ENCODE measurements around the gene ATP1B2. TPM values are rescaled to one million over a fixed set of nuclear protein-coding genes. Genes with fewer than 3 reads are reported as not detected.

ATP1B2 gene
- total RNA-seq, 1 experiment from 2014 or later: 29.1 TPM

GRCh38 chr17:7627250-7628121 is 23.2 kb upstream of the ATP1B2 start, which contains the start of gene SAT2 (continued):
- no peak for TF ChIP-seq AFF4 (CRISPR knock-in tag; IDR thresholded peaks at IDR 0.05; ENCODE audit: borderline replicate concordance)
- peak; percentile 76; the same call in 1 of the 2 replicates for TF ChIP-seq ETV6 (CRISPR knock-in tag; IDR thresholded peaks at IDR 0.05)
- no peak for TF ChIP-seq ESRRA (CRISPR knock-in tag; IDR thresholded peaks at IDR 0.05; ENCODE audit: borderline replicate concordance)
- TF ChIP-seq, protein P1, sequence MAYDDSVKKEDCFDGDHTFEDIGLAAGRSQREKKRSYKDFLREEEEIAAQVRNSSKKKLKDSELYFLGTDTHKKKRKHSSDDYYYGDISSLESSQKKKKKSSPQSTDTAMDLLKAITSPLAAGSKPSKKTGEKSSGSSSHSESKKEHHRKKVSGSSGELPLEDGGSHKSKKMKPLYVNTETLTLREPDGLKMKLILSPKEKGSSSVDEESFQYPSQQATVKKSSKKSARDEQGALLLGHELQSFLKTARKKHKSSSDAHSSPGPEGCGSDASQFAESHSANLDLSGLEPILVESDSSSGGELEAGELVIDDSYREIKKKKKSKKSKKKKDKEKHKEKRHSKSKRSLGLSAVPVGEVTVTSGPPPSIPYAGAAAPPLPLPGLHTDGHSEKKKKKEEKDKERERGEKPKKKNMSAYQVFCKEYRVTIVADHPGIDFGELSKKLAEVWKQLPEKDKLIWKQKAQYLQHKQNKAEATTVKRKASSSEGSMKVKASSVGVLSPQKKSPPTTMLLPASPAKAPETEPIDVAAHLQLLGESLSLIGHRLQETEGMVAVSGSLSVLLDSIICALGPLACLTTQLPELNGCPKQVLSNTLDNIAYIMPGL (CRISPR knock-in tag; IDR thresholded peaks at IDR 0.05): 0 out of 2 replicates have a peak, but pooled peaks have one; percentile 4
- TF ChIP-seq TCF7 (CRISPR knock-in tag; IDR thresholded peaks at IDR 0.05; ENCODE audit: low read depth): no peak
- peak; percentile 56; the same call in 1 of the 2 replicates for TF ChIP-seq TEAD1 (CRISPR knock-in tag; IDR thresholded peaks at IDR 0.05)
- peak; percentile 87 for TF ChIP-seq ZNF416 (CRISPR knock-in tag; IDR thresholded peaks at IDR 0.05)

DNA sequence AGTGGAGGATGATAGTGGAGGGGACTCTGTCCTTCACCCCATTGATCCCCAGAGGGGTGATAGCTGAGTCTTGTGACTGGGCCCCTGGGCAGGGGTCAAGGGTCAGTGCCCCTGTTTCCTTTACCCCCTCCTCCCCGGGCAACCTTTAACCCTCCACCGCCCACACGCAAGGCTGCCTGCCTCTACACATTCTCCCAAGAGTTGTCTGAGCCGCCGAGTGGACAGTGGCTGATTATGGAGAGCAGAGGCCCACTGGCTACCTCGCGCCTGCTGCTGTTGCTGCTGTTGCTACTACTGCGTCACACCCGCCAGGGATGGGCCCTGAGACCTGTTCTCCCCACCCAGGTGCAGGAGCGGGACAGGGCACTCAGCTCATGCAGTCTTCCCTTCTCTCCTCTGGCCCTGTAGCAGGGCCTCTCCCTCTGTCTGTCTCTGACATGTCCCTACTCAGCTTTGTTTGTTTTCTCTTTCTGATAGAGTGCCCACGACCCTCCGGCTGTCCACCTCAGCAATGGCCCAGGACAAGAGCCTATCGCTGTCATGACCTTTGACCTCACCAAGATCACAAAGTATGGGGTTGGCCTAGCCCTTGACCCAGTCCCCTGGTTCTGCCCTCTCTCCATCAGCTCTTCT is 20.7 kb upstream of the ATP1B2 start, which contains the start of gene SHBG:
SHBG (plus strand) TSS at position 197 of the 633 bp plus-strand sequence; CDS start at position 235, 38 bp downstream.
- Mint-ChIP-seq H3K4me3 (no peak within 1 kb of the TSS), H3K4me1 (peaks cover 27% of the 10 kb centered on the region), H3K27ac (peak within 1 kb of the TSS; percentile 30; the same call in 1 of the 2 replicates), H3K27me3 (ENCODE audit: low read depth) (no peaks in the 10 kb centered on the region), H3K36me3 (peaks cover 4% of the 10 kb centered on the region), H3K9me3 (no peaks in the 10 kb centered on the region)
- TF ChIP-seq TCF7 (CRISPR knock-in tag; IDR thresholded peaks at IDR 0.05; ENCODE audit: low read depth): no peak
- no peak for TF ChIP-seq ZBTB43 (CRISPR knock-in tag; IDR thresholded peaks at IDR 0.05)
- no peak for TF ChIP-seq ZSCAN18 (CRISPR knock-in tag; IDR thresholded peaks at IDR 0.05)
- no peak for TF ChIP-seq RELA (CRISPR knock-in tag; IDR thresholded peaks at IDR 0.05; ENCODE audit: borderline replicate concordance)
- no peak for TF ChIP-seq ZNF396 (CRISPR knock-in tag; IDR thresholded peaks at IDR 0.05; ENCODE audit: borderline replicate concordance)
- TF ChIP-seq GTF2I (CRISPR knock-in tag; conservative IDR thresholded peaks at IDR 0.05): no peak
- no peak for TF ChIP-seq FOXJ3 (CRISPR knock-in tag; IDR thresholded peaks at IDR 0.05; ENCODE audit: borderline replicate concordance)
- ATAC-seq (no peak), DNase-seq (ENCODE audit: low spot score) (no peak)
- CTCF ChIA-PET: interaction anchor here (1.0 to 7.5 kb wide), 9 partner anchors 15 to 114 kb away, joined by 3 to 205 read pairs (median 24); partner anchors contain the start of genes DNAH2, EFNB3, FXR2 and TP53
- POLR2A ChIA-PET: interaction anchor here (1.2 kb wide), 2 partner anchors 40 to 57 kb away, joined by 3 to 8 read pairs; partner anchors contain the start of genes SOX15 and TP53

Measured in WTC11 (cell line).